ENCODE results near the gene KLF7. TPM values are rescaled to one million over a fixed set of nuclear protein-coding genes. Genes with fewer than 3 reads are reported as not detected.
A peak's percentile ranks its signal among the peaks of the same experiment; 100 is the strongest.

KLF7 gene
- total RNA-seq, 1 donor from 2014 or later, result 30.6 TPM

DNA sequence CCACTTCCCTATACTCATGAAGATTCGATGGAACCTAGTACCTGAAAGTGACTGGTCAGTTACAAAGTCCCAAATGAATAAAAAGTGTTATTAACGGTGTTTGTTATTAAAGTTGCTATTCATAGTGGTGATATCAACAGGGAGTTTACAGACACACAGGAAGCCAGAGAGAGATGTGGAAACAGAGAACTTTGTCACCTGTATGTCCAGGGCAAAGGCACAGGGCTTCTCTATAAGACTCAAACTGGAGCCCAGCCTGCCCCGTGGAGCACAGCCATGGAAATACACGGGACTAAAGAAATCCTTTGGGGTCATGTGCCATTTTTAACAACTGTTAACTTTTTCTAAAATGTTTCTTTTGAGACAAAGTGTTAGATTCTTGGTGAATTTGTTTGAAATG, 68.5 kb downstream of the KLF7 start:
- DNase-seq (ENCODE audit: extremely low read depth, low read depth, low spot score), result no peak

GRCh38 chr2:207095963-207096362, 69.8 kb downstream of the KLF7 start:
- DNase-seq (ENCODE audit: extremely low read depth, low read depth, low spot score), result no peak

DNA sequence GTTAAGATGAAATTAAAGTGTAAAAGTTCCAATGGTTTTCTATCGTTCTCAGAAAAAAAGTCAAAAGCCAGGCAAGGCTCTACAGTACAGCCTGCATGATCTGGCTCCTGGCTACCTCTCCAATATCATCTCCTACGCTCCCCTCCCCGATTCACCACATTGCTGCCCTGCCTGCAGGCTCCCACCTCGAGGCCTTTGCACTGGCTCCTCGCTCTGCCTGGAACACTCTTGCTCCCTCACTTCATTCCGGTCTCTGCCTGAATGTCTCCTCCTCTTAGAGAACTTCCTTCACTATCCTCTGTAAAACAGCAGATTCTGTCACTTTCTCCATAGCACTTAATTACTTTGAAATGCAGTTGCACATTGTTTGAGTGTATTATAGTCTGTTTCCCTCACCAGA, 72.5 kb downstream of the KLF7 start:
- DNase-seq (ENCODE audit: extremely low read depth, low read depth, low spot score), result no peak

DNA sequence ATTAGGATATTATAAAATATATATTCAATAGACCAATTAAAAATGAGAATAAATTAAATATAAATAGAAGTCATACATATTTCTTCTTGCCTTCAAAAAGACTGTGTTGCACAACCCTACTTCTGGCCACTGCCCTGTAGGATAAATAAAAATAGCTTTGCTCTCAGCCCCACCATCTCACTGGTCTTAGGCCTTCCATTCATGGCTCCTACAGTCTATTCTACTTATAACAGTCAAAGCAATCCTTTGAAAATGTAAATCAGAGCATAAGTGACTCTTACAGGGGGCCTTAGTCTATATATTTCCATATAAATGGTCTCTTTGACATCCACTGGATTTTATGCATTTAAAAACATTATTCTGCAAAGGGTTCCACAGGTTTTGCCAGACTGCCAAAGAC, 72.9 kb downstream of the KLF7 start:
- DNase-seq (ENCODE audit: extremely low read depth, low read depth, low spot score), result no peak

DNA sequence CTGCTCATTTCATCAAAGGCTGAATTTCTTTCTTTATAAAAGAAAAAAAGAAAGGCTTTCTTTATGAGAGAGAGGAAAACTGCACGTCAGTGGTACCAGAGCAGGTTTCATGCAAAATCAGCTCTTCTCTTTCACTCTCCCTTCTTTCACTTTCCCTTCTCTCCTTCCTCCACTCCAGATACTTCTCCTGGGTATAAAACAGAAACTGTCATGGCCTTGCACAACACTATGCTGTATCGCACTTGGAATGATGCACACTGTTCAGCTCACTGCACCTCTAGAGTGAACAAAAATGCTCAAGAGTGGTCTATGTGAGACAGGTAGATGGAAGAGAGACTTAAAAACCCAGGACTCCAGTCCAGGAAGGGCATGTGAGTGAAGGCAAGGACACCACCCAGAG, 73.8 kb downstream of the KLF7 start:
- DNase-seq (ENCODE audit: extremely low read depth, low read depth, low spot score), result no peak

DNA sequence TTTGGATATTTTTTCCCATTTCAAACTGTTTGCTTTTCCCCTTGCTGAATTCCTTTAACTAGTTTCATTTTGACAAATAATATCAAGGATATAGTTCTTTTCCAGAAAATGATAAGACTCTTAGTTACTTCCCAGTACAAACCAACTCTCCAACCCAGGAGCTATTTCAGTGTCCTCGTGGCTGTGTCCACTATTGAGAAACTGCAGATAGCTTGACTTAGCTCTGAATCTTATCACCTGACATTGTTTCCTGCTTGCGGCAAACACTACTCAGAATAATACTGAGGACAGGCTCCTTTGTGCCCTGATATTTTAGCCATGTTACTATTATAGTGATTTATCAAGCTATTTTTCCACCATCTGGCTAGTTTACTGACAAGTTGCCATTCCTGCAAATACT, 74.6 kb downstream of the KLF7 start:
- no peak for DNase-seq (ENCODE audit: extremely low read depth, low read depth, low spot score)

- DNase-seq (ENCODE audit: extremely low read depth, low read depth, low spot score), result no peak
Observed at GRCh38 chr2:207090389-207090788, 75.4 kb downstream of the KLF7 start.

DNA sequence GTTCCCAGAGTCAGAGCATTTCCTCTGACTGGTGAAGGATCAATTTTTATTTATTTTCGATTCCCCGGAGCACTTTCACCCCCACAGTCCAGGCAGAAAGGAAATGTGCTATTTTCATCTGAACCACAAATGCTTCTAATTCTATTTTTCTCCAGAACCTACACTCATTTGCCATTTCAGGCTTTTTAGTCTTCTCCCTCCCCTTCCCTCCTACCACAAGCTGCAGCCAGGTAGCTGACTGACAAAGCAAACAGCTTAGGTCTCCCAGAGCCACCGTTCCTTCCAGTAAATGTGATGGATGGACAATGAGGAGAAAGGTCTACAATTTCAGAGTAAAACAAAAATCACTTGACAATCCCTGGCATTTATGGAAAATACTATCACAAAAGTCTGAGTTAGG, 76.9 kb downstream of the KLF7 start:
- no peak for DNase-seq (ENCODE audit: extremely low read depth, low read depth, low spot score)

- no peak for DNase-seq (ENCODE audit: extremely low read depth, low read depth, low spot score)
Observed at GRCh38 chr2:207088276-207088675, 77.5 kb downstream of the KLF7 start.

GRCh38 chr2:207087046-207087902, 78.5 kb downstream of the KLF7 start:
- DNase-seq (ENCODE audit: extremely low read depth, low read depth, low spot score), result no peak

DNA sequence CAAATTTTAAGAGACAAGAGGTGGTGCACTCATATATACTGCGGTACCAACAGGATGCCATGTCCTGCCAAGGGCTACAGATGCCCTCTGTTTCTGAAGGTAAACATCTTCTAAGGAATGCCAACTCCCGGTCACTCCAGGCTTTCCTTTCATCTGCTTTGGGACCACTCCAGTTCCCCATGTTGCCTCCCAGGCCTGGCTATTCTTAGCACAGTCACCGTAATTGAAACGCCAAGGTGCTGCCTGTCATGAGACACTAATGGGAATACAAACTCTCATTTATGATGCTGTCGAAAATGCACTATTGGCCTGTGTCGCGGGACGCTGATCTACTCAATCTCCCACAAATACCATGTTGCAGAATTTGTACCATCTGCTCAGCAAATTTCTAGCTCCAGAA, 79.6 kb downstream of the KLF7 start:
- DNase-seq (ENCODE audit: extremely low read depth, low read depth, low spot score), result no peak

- DNase-seq (ENCODE audit: extremely low read depth, low read depth, low spot score), result no peak
Observed at GRCh38 chr2:207085110-207085509, 80.6 kb downstream of the KLF7 start.

GRCh38 chr2:207083361-207084110, 82.2 kb downstream of the KLF7 start:
- DNase-seq (ENCODE audit: extremely low read depth, low read depth, low spot score), result no peak

- DNase-seq (ENCODE audit: extremely low read depth, low read depth, low spot score), result peak; percentile 41
Observed at GRCh38 chr2:207082619-207083018, 83.1 kb downstream of the KLF7 start.

GRCh38 chr2:207078186-207078798, 87.5 kb downstream of the KLF7 start:
- no peak for DNase-seq (ENCODE audit: extremely low read depth, low read depth, low spot score)

- no peak for DNase-seq (ENCODE audit: extremely low read depth, low read depth, low spot score)
Observed at GRCh38 chr2:207077266-207077665, 88.5 kb downstream of the KLF7 start.

DNA sequence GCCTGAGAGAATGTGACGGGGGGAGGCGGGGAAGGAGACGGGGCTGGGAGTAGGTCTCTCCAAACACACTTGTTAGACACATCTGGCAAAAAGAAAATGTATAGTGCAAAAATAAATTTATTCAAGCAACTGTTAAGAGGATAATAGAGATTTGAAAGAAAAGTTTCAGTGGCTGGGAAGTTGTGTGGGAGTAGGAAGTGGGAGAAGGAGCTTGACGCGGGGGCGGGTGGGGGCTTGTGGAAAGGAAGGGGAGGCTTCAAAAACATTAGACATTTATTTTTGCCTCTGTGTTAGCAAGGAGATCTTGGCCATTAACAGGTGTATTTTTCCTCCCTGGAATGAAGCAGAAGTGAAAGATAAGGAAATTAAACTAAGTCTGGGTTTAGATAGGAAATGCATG, 90.3 kb downstream of the KLF7 start:
- no peak for DNase-seq (ENCODE audit: extremely low read depth, low read depth, low spot score)

GRCh38 chr2:207073801-207074678, 91.7 kb downstream of the KLF7 start:
- no peak for DNase-seq (ENCODE audit: extremely low read depth, low read depth, low spot score)

- DNase-seq (ENCODE audit: extremely low read depth, low read depth, low spot score), result no peak
Observed at GRCh38 chr2:207073412-207073800, 92.3 kb downstream of the KLF7 start.

DNA sequence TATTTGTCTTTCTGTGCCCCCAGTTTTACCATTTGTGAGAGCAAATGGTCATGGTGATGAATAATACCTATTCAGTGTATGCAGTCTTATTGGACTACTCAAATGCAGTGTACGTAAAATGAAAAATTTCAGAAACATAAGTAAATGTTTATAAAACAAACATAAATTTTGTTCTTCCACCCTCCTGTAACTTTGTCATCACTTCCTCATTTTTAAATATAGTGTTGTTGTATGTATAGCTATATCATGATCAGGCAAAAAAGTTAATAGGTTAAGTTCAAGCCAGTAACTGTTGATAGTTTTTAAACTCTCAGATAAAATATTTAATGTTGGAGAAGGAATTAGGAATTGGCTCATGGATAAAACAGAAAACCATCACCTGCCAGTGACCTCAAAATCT, 93.2 kb downstream of the KLF7 start:
- DNase-seq (ENCODE audit: extremely low read depth, low read depth, low spot score), result no peak

- DNase-seq (ENCODE audit: extremely low read depth, low read depth, low spot score), result no peak
Observed at GRCh38 chr2:207071820-207072219, 93.9 kb downstream of the KLF7 start.

All from glomerular endothelial cell (primary cell).